GM18526 (cell line): ENCODE measurements around the gene CMTM5.

ENCODE experiments used
- POLR2A ChIP-seq: IDR thresholded peaks from 3 replicates; pipeline ENCODE4 v1.6.1; 2011; ENCODE audit not compliant: insufficient read length; ENCODE audit errors: extremely low read depth

The CMTM5 gene

DNA sequence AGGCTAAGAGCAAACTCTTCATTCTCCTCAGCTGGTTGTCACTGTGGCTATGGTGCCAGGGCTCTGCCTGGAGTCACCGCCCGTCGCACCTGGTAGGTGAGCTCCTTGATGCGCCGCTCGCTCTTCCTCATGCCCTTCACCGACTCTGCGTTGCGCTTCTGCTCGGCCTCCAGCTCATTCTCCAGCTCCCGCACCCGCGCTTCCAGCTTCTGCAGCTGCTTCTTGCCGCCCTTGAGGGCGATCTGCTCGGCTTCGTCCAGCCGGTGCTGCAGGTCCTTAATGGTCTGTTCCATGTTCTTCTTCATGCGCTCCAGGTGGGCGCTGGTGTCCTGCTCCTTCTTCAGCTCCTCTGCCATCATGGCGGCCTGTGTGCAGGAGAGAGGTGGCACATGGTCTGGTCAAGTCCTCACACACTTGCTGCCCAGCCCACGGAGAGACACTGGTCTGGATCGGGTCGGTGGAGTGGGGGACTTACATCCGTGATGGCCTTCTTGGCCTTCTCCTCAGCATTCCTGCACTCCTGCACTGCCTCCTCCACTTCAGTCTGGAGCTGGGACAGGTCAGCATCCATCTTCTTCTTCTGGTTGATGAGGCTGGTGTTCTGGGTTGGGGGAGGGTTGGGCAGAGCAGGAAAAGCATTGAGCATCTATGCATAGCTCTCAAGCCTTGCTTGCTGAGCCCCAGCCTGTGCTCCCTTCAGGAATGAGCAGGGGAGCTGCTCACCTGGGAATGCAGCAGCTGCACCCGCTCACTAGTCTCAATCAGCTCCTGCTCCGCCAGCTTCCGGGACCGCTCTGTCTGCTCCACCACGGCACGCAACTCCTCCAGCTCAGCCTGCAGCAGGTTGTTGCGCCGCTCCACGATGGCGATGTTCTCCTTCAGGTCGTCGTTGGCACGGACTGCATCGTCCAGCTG lies 38.3 kb downstream of the CMTM5 start:
- no peak for TF ChIP-seq POLR2A

DNA sequence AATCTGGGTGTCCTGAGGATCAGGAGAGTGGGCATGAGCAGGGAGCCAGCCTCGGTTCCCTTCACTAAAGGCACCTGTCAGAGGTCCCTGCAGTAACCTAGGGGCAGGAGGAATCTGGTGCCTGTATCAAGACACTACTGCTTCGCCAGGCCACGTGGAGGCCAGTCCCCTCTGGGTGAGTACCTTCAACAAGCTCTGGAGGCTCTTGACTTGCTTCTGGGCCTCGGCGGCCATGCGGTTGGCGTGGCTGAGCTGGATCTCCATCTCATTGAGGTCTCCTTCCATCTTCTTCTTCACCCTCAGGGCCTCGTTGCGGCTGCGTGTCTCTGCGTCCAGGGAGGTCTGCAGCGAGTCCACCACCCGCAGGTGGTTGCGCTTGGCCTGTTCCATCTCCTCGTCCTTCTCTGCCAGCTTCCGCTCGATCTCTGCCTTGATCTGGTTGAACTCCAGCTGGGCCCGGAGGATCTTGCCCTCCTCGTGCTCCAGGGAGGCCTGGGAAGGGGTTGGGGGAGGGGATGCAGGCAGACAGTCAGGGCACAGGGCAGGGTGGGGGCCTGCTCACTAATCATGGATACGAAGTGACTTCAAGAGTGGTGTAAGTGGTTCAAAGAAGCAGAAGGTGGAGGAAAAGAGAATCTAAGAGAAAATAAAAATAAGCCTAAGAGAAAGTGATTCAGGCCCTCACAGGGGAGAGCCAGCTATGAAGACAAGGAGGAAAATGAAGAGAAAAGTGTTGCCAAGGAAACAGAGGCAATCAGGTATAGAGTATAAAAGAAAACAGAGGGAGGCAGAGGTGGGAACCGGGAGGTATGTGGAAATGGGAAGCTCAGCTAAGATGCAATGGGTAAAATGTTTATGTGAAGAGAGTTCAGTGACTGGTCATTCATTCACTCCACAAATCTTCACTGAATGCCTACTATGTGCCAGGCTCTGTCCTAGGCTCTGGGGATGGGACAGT lies 39.3 kb downstream of the CMTM5 start:
- TF ChIP-seq POLR2A: no peak

- TF ChIP-seq POLR2A: no peak
Observed at GRCh38 chr14:23416801-23417200, 40.0 kb downstream of the CMTM5 start.

GRCh38 chr14:23418021-23418420 lies 41.2 kb downstream of the CMTM5 start:
- no peak for TF ChIP-seq POLR2A

GRCh38 chr14:23421594-23421993 lies 44.7 kb downstream of the CMTM5 start:
- no peak for TF ChIP-seq POLR2A

- TF ChIP-seq POLR2A: no peak
Observed at GRCh38 chr14:23423657-23424056, 46.8 kb downstream of the CMTM5 start.

DNA sequence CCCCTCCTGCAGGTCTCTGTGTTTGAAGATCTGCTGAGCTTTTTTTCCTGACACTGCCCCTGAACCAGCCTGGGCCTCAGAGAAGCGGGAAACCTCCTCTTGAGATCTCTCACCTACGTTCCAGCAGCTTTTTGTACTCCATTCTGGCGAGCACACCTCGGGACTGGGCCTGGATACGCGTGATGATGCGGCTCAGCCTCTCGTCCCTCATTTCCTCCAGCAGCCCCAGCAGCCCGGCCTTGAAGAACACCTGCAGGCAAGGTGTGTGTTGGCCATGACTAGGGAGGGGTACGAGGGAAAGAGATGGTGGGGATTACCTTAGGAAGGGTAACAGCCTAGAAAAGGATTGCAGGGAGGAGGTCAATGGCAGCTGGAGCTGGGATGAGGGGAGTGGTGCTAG lies 48.3 kb downstream of the CMTM5 start:
- TF ChIP-seq POLR2A: no peak

GRCh38 chr14:23428686-23429495 lies 52.0 kb downstream of the CMTM5 start:
- no peak for TF ChIP-seq POLR2A
